HEK293 (cell line): ENCODE results near the gene LARGE1.

ENCODE experiments used
- CTCF ChIA-PET: fragments of 350-600 bp; formaldehyde crosslinking; extraction: SDS; loops from one replicate; lab custom pipeline; 2021; ENCODE audit warnings: antibody characterized with exemption; lab: Yijun Ruan, JAX
- POLR2A ChIA-PET: fragments of 300-600 bp; formaldehyde crosslinking; extraction: SDS; loops from one replicate; lab custom pipeline; 2020; ENCODE audit warnings: antibody characterized with exemption, inconsistent platforms; lab: Yijun Ruan, JAX
- H3K27ac ChIP-seq: fragments of 200-500 bp; sonication (Bioruptor generic); 2 replicates; pipeline ENCODE4 v1.5.1; 2014; ENCODE audit warnings: low read depth, low read length, control low read depth, inconsistent platforms; ENCODE audit errors: extremely low read depth
- H3K36me3 ChIP-seq, 2 experiments: fragments of 200-500 bp in 1 of 2; sonication (Bioruptor generic) in 1 of 2; 1 replicate in 1 of 2; 2 replicates in 1 of 2; pipeline ENCODE4 v1.5.1; 2014 to 2017; ENCODE audit warnings: inconsistent platforms in 2 of 2, low read length in 2 of 2; ENCODE audit not compliant: control insufficient read depth in 2 of 2, insufficient read depth in 1 of 2
- H3K4me1 ChIP-seq: fragments of 200-500 bp; sonication (Bioruptor generic); 2 replicates; pipeline ENCODE4 v1.5.1; 2014; ENCODE audit warnings: mild to moderate bottlenecking, low read length, inconsistent platforms; ENCODE audit not compliant: control insufficient read depth, insufficient read depth
- H3K4me3 ChIP-seq: 2 replicates; pipeline ENCODE4 v1.5.1; 2011; ENCODE audit warnings: low read depth, mild to moderate bottlenecking, control low read depth, low read length, moderate library complexity
- H3K9me3 ChIP-seq: fragments of 200-500 bp; sonication (Bioruptor generic); 2 replicates; pipeline ENCODE4 v1.5.1; 2014; ENCODE audit warnings: low read depth, low read length, inconsistent platforms; ENCODE audit not compliant: control insufficient read depth, insufficient read depth
- GLIS1 ChIP-seq: fragments of 450-650 bp; formaldehyde crosslinking; IDR thresholded peaks from 2 replicates; pipeline ENCODE4 v1.5.1; 2016; ENCODE audit warnings: missing biosample characterization, missing genetic modification characterization
- KLF7 ChIP-seq: fragments of 450-650 bp; formaldehyde crosslinking; IDR thresholded peaks from 2 replicates; pipeline ENCODE4 v1.5.1; 2016; ENCODE audit warnings: missing biosample characterization, missing genetic modification characterization, borderline replicate concordance
- PRDM1 ChIP-seq: fragments of 450-650 bp; formaldehyde crosslinking; IDR thresholded peaks from 2 replicates; pipeline ENCODE4; 2016; ENCODE audit warnings: missing biosample characterization, missing genetic modification characterization
- PRDM10 ChIP-seq: fragments of 450-650 bp; formaldehyde crosslinking; IDR thresholded peaks from 2 replicates; pipeline ENCODE4 v1.5.1; 2016; ENCODE audit warnings: missing biosample characterization, missing genetic modification characterization
- ZBTB44 ChIP-seq: fragments of 450-650 bp; IDR thresholded peaks from 2 replicates; pipeline ENCODE4 v1.5.1; 2018; ENCODE audit warnings: missing biosample characterization, mild to moderate bottlenecking, missing genetic modification characterization
- ZBTB7A ChIP-seq: fragments of 450-650 bp; formaldehyde crosslinking; IDR thresholded peaks from 2 replicates; pipeline ENCODE4 v1.5.1; 2016; ENCODE audit warnings: low read depth, missing biosample characterization, missing genetic modification characterization
- ZNF140 ChIP-seq: fragments of 450-650 bp; formaldehyde crosslinking; IDR thresholded peaks from 2 replicates; pipeline ENCODE4 v1.5.1; 2016; ENCODE audit warnings: missing biosample characterization, missing genetic modification characterization
- ZNF2 ChIP-seq: fragments of 450-650 bp; formaldehyde crosslinking; IDR thresholded peaks from 2 replicates; pipeline ENCODE4 v1.5.1; 2016; ENCODE audit warnings: missing biosample characterization, missing genetic modification characterization
- ZNF202 ChIP-seq: fragments of 450-650 bp; formaldehyde crosslinking; IDR thresholded peaks from 2 replicates; pipeline ENCODE4 v1.5.1; 2016; ENCODE audit warnings: missing biosample characterization, missing genetic modification characterization, borderline replicate concordance
- ZNF37A ChIP-seq: fragments of 450-650 bp; IDR thresholded peaks from 2 replicates; pipeline ENCODE4 v1.5.1; 2018; ENCODE audit warnings: missing biosample characterization, missing genetic modification characterization
- ZNF426 ChIP-seq: fragments of 450-650 bp; formaldehyde crosslinking; IDR thresholded peaks from 2 replicates; pipeline ENCODE4 v1.5.1; 2017; ENCODE audit warnings: missing biosample characterization, missing genetic modification characterization, mild to moderate bottlenecking, inconsistent platforms, moderate library complexity
- ZNF433 ChIP-seq: fragments of 450-650 bp; formaldehyde crosslinking; IDR thresholded peaks from 2 replicates; pipeline ENCODE4 v1.5.1; 2016; ENCODE audit warnings: missing biosample characterization, missing genetic modification characterization, low read depth
- ZNF510 ChIP-seq: fragments of 450-650 bp; formaldehyde crosslinking; IDR thresholded peaks from 2 replicates; pipeline ENCODE4 v1.5.1; 2018; ENCODE audit warnings: mild to moderate bottlenecking, missing genetic modification characterization, missing biosample characterization; ENCODE audit not compliant: insufficient replicate concordance
- ZNF600 ChIP-seq: fragments of 450-650 bp; formaldehyde crosslinking; IDR thresholded peaks from 2 replicates; pipeline ENCODE4 v1.5.1; 2016; ENCODE audit warnings: missing biosample characterization, missing genetic modification characterization
- ZNF623 ChIP-seq: fragments of 450-650 bp; formaldehyde crosslinking; IDR thresholded peaks from 2 replicates; pipeline ENCODE4 v1.5.1; 2016; ENCODE audit warnings: missing biosample characterization, missing genetic modification characterization
- ZNF645 ChIP-seq: fragments of 450-650 bp; formaldehyde crosslinking; IDR thresholded peaks from 2 replicates; pipeline ENCODE4; 2016; ENCODE audit warnings: missing biosample characterization, missing genetic modification characterization
- ZNF654 ChIP-seq: fragments of 450-650 bp; formaldehyde crosslinking; IDR thresholded peaks from 2 replicates; pipeline ENCODE4 v1.5.1; 2016; ENCODE audit warnings: low read depth, missing biosample characterization, missing genetic modification characterization
- ZNF677 ChIP-seq: fragments of 450-650 bp; IDR thresholded peaks from 2 replicates; pipeline ENCODE4 v1.5.0; 2018; ENCODE audit warnings: missing biosample characterization, mild to moderate bottlenecking, missing genetic modification characterization, moderate library complexity
- ZNF747 ChIP-seq: fragments of 450-650 bp; formaldehyde crosslinking; IDR thresholded peaks from 2 replicates; pipeline ENCODE4 v1.5.1; 2016; ENCODE audit warnings: missing biosample characterization, missing genetic modification characterization
- ZSCAN30 ChIP-seq: fragments of 450-650 bp; IDR thresholded peaks from 2 replicates; pipeline ENCODE4 v1.5.1; 2018; ENCODE audit warnings: missing biosample characterization, mild to moderate bottlenecking, missing genetic modification characterization, moderate library complexity

The LARGE1 gene

GRCh38 chr22:33932997-33933396 is 12.7 kb upstream of the LARGE1 start:
- H3K9me3 ChIP-seq, result no peaks in the 10 kb centered on the region
- POLR2A ChIA-PET, result no interaction called here
- CTCF ChIA-PET, result interaction anchor here (0.6 to 0.8 kb wide), 2 partner anchors 10 to 52 kb away, joined by 3 read pairs; no protein-coding TSS in a partner anchor
- no peak overlapping the region for H3K27ac ChIP-seq
- no peak overlapping the region for H3K4me3 ChIP-seq
- H3K36me3 ChIP-seq, result no peaks in the 10 kb centered on the region
- no peaks in the 10 kb centered on the region for H3K4me1 ChIP-seq
- TF ChIP-seq ZNF600 (tag by site-specific recombination), result no peak
- no peak for TF ChIP-seq ZBTB7A (tag by site-specific recombination)
- TF ChIP-seq ZNF202, result no peak
- no peak for TF ChIP-seq GLIS1
- TF ChIP-seq ZNF654 (tag by site-specific recombination), result no peak
- no peak for TF ChIP-seq ZBTB44 (tag by site-specific recombination)
- TF ChIP-seq ZNF677 (tag by site-specific recombination), result no peak
- no peak for TF ChIP-seq KLF7 (tag by site-specific recombination)
- no peak for TF ChIP-seq ZNF645 (tag by site-specific recombination)
- TF ChIP-seq PRDM10 (tag by site-specific recombination), result no peak
- TF ChIP-seq ZNF426 (tag by site-specific recombination), result no peak
- no peak for TF ChIP-seq ZNF140 (tag by site-specific recombination)
- no peak for TF ChIP-seq ZNF2 (tag by site-specific recombination)
- no peak for TF ChIP-seq PRDM1 (tag by site-specific recombination)
- TF ChIP-seq ZNF623 (tag by site-specific recombination), result no peak

- no peaks in the 10 kb centered on the region for H3K36me3 ChIP-seq
- CTCF ChIA-PET, result interaction anchor here (0.8 kb wide), 1 partner anchor 513 kb away, joined by 3 read pairs; no protein-coding TSS in a partner anchor
- POLR2A ChIA-PET, result no interaction called here
- TF ChIP-seq ZNF433 (tag by site-specific recombination) (no peak), ZNF747 (tag by site-specific recombination) (no peak), ZNF510 (tag by site-specific recombination) (no peak), ZNF37A (tag by site-specific recombination) (no peak), ZSCAN30 (no peak)
- TF ChIP-seq, all 188 proteins: peak for 0
- H3K9me3 ChIP-seq, result no peaks in the 10 kb centered on the region
- no peak overlapping the region for H3K27ac ChIP-seq
- no peak overlapping the region for H3K4me3 ChIP-seq
- no peaks in the 10 kb centered on the region for H3K4me1 ChIP-seq
Observed at GRCh38 chr22:33931406-33931805, 11.1 kb upstream of the LARGE1 start.
